ENCODE data around the gene TBC1D14. TPM values are rescaled to one million over a fixed set of nuclear protein-coding genes. Genes with fewer than 3 reads are reported as not detected.

Gene TBC1D14
- total and polyA plus RNA-seq, 9 of the 15 experiments (the other 6 are each of a cell fraction or from before 2014, with no cell fraction given): 2.1 to 59.6 (median 44.8) TPM

DNA sequence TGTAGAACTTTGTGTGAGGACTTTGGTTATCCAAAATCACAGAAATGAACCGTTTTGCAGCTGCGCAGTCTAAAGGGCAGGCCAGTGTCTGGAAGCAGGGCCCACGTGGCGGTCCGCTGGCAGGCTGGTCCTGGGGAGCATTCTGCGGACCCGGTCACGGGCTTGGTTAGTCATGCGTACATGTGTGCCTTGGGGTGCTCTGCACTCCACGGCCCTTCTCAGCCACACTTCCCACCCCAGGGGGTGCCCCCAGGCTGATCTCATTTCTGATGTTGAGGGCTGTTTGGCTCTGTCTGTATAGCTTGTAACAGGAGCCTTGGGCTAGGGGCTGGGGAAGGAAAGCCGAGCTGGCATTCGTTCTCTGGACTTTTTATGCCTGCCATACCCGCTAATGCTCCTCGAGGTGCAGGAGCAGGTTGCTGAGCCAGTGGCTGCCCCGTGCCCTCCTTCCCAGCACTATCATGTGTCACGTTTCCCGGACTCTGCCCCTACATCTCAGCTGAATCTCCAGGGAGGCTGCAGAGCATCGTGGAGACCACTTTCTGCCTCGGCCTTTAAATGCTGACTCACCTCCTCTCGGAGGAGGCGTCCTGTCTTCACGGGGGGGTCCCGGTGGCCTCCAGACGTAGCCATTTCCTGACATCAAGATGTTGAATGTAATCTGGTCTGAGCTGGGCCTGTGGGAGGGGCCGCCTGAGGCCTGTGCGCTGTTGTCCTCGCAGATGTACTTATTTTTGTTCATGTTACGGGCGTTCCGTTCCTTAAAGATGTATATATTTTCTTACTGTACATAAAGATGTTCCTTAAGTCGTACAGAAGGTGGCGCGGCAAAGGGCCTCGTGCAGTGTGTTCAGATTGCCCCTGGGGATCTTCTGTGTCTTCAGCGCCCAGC, 122.2 kb downstream of the TBC1D14 start (continued):
- TF ChIP-seq, protein P1, sequence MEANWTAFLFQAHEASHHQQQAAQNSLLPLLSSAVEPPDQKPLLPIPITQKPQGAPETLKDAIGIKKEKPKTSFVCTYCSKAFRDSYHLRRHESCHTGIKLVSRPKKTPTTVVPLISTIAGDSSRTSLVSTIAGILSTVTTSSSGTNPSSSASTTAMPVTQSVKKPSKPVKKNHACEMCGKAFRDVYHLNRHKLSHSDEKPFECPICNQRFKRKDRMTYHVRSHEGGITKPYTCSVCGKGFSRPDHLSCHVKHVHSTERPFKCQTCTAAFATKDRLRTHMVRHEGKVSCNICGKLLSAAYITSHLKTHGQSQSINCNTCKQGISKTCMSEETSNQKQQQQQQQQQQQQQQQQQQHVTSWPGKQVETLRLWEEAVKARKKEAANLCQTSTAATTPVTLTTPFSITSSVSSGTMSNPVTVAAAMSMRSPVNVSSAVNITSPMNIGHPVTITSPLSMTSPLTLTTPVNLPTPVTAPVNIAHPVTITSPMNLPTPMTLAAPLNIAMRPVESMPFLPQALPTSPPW (CRISPR knock-in tag; IDR thresholded peaks at IDR 0.05): peak; percentile 97
- TF ChIP-seq BCOR (IDR thresholded peaks at IDR 0.05) (peak; percentile 47; the same call in 1 of the 2 replicates), CXXC5 (CRISPR knock-in tag; IDR thresholded peaks at IDR 0.05) (peak; percentile 79), YY1 (IDR thresholded peaks at IDR 0.05; ENCODE audit: borderline replicate concordance in 1 of 3, control insufficient read depth in 1 of 3, extremely low read depth in 1 of 3, insufficient read depth in 3 of 3, insufficient read length in 1 of 3, insufficient replicate concordance in 2 of 3, low read depth in 1 of 3, low read length in 2 of 3) (peak in 2 of 3 experiments; percentile 53 to 73), ZNF780A (CRISPR knock-in tag; IDR thresholded peaks at IDR 0.05) (no peak), ZSCAN29 (IDR thresholded peaks at IDR 0.05) (no peak), ILF3 (IDR thresholded peaks at IDR 0.05; ENCODE audit: borderline replicate concordance) (no peak), MAFK (IDR thresholded peaks at IDR 0.05; ENCODE audit: low read length) (peak; percentile 92), PREB (CRISPR knock-in tag; IDR thresholded peaks at IDR 0.05) (no peak), ZNF282 (CRISPR knock-in tag; IDR thresholded peaks at IDR 0.05) (no peak), POLR3A (IDR thresholded peaks at IDR 0.05; ENCODE audit: borderline replicate concordance, extremely low read depth, insufficient read depth, insufficient read length) (no peak), ATF3 (IDR thresholded peaks at IDR 0.05) (peak; percentile 77), ATF3 (CRISPR knock-in tag; conservative IDR thresholded peaks at IDR 0.05) (no peak), FOXJ3 (CRISPR knock-in tag; IDR thresholded peaks at IDR 0.05) (no peak), NCOR1 (IDR thresholded peaks at IDR 0.05) (peak; percentile 82), ZFX (CRISPR knock-in tag; IDR thresholded peaks at IDR 0.05) (peak; percentile 74)
- TF ChIP-seq, protein P2, sequence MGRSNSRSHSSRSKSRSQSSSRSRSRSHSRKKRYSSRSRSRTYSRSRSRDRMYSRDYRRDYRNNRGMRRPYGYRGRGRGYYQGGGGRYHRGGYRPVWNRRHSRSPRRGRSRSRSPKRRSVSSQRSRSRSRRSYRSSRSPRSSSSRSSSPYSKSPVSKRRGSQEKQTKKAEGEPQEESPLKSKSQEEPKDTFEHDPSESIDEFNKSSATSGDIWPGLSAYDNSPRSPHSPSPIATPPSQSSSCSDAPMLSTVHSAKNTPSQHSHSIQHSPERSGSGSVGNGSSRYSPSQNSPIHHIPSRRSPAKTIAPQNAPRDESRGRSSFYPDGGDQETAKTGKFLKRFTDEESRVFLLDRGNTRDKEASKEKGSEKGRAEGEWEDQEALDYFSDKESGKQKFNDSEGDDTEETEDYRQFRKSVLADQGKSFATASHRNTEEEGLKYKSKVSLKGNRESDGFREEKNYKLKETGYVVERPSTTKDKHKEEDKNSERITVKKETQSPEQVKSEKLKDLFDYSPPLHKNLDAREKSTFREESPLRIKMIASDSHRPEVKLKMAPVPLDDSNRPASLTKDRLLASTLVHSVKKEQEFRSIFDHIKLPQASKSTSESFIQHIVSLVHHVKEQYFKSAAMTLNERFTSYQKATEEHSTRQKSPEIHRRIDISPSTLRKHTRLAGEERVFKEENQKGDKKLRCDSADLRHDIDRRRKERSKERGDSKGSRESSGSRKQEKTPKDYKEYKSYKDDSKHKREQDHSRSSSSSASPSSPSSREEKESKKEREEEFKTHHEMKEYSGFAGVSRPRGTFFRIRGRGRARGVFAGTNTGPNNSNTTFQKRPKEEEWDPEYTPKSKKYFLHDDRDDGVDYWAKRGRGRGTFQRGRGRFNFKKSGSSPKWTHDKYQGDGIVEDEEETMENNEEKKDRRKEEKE (IDR thresholded peaks at IDR 0.05; ENCODE audit: borderline replicate concordance in 1 of 2, control insufficient read depth in 1 of 2, low read depth in 2 of 2, low read length in 1 of 2): 0 out of 4 replicates have a peak, but pooled peaks of 1 of the 2 experiments have one; percentile 42

Measured in K562 (cell line).